Activated naive CD4-positive, alpha-beta T cell treated with anti-CD3 and anti-CD28 coated beads, Interleukin-2, amount 50 U/mL, for 72 hours (primary cell): ENCODE measurements around the gene CLCNKA. TPM values are rescaled to one million over a fixed set of nuclear protein-coding genes. Genes with fewer than 3 reads are reported as not detected.
"Not testable (repeated sequence)": the region's sequence is repeated elsewhere in the genome, so short reads cannot be mapped to it uniquely, and the experiment has no call there.

Experiments used
- ATAC-seq, 2 donors: fragments of 150-1000 bp; cut with Tn5 transposase; 2 replicates each; pipeline ENCODE4 v1.10.0; 2021; ENCODE audit warnings: mild to moderate bottlenecking in 2 of 2, moderate library complexity in 2 of 2
- DNase-seq, 2 donors: peaks; one replicate each; pipeline ENCODE4 v3.0.0; 2021 to 2022; ENCODE audit warnings: low spot score in 2 of 2
- H3K27ac Mint-ChIP-seq, 2 donors: one replicate each; pipeline ENCODE4 v1.8.0; 2022; ENCODE audit warnings: mild to moderate bottlenecking in 2 of 2, mixed read lengths in 2 of 2
- H3K36me3 Mint-ChIP-seq, 2 donors: one replicate each; pipeline ENCODE4 v1.8.0; 2022; ENCODE audit warnings: mixed read lengths in 2 of 2
- H3K9me3 Mint-ChIP-seq, 2 donors: one replicate each; pipeline ENCODE4 v1.8.0; 2022; ENCODE audit warnings: mixed read lengths in 2 of 2
- total RNA-seq, 2 donors: library from RNA; stranded (reverse); gene quantifications; one replicate each; pipeline ENCODE4 v1.2.3, GENCODE V29; 2022

The CLCNKA gene
- total RNA-seq, 2 donors from 2014 or later, result 0.37 TPM; not detected in 1

DNA sequence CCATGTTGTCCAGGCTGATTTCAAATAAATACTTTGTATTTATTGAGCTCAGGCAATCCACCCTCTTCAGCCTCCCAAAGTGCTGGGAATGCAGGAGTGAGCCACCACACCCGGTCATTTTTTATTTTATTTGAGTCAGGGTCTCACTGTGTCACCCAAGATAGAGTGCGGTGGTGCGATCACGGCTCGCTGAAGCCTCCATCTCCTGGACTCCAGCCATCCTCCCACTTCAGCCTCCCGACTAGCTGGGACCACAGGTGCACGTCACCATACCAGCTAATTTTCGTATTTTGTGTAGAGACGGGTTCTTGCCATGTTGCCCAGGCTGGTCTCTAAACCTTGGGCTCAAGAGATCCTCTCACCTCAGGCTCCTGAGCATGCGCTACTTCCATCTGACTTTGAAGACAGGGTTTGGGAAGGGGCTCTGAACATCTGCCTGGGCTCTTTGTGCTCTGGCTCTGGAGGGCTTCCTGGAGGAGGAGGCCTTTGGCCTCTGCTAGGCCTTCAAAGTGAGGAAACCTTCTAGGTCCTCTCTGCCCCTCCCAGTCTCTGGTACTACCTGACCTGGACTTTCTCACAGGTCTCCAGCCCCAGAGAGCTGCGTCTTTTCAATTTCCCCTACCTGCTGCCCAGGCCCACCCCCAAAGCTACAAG, 9.8 kb upstream of the CLCNKA start:
- DNase-seq (no peak), ATAC-seq (no peak)
- no peak overlapping the region for H3K27ac Mint-ChIP-seq
- no peaks in the 10 kb centered on the region for H3K9me3 Mint-ChIP-seq
- H3K36me3 Mint-ChIP-seq, result no peaks in the 10 kb centered on the region

- ATAC-seq (peak; percentile 48 to 56), DNase-seq (no peak)
- H3K9me3 Mint-ChIP-seq, result no peaks in the 10 kb centered on the region
- peak overlapping the region in 1 of 2 donors; percentile 44 for H3K27ac Mint-ChIP-seq
- H3K36me3 Mint-ChIP-seq, result no peaks in the 10 kb centered on the region
Observed at GRCh38 chr1:16012590-16013219, 9.1 kb upstream of the CLCNKA start.

- no peaks in the 10 kb centered on the region for H3K9me3 Mint-ChIP-seq
- DNase-seq, result peak in 1 of 2 donors; percentile 42
- H3K27ac Mint-ChIP-seq, result peak overlapping the region in 1 of 2 donors; percentile 4
- peak; percentile 68 to 77 for ATAC-seq
- no peaks in the 10 kb centered on the region for H3K36me3 Mint-ChIP-seq
Observed at GRCh38 chr1:16013220-16013907, 8.5 kb upstream of the CLCNKA start.

DNA sequence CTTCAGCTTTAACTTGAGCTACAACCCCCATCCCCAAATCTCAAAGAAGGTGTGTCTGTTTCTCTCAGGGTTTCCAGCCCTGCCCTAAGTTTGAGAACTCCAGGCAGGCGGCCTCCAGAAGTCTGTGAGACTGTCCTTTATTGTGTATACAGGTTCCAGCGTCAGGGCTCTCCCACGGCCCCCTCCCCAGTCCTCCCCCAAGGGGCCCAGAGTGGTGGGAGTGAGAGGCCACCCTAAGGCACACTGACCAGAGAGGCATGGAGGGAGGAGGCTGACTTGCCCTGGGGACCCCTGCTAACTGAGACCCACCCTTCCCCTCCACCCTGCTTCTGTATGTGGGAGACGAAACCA, 8.0 kb upstream of the CLCNKA start:
- Mint-ChIP-seq H3K27ac (no peak overlapping the region), H3K9me3 (no peaks in the 10 kb centered on the region), H3K36me3 (no peaks in the 10 kb centered on the region)
- ATAC-seq (no peak), DNase-seq (no peak)

DNA sequence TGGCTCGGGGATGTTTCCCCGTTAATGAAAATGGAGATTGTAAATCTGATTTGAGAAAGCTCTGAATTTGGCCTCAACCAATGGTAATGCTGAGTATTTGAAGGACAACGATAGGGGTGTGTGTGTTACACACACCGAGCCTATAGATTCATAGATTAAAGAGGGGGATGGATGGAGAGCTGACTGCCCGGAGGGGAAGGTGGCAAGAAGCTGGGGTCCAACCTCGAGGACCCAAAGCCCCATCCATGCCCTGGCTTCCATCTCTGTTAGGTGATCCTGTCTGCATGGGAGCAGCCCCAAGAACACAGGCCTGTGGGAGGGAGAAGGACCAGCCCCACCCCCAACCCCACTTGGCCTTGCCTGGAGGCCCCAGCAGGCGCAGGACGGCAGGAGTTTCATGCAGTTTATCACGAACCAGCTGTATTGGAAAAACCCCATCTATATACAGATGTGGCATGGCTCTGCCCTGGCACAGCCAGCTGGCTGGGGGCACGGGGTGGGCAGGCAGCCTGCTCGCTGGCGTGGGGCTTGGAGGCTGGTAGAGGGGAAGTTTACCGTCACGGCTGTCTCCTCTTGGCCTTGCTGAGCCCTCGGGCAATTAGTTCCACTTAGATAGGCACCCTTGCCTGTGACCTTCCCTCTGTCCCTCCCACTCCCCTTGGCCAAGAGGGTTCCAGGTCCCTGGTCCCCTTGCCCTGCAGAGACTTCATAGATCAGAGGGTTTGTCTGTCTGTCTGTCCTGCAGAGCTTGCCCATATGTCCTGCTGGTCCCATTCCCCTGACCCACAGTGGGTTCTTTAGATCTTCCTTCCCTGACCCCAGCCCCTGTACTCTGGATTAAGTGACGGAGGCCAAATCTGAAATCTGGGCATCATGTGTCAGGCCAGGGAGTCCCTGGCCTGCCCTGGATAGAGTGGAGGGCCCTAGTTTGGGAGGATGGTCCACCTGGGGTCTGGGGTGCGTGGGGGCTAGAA, 7.0 kb upstream of the CLCNKA start:
- Mint-ChIP-seq H3K27ac (peak overlapping the region in 1 of 2 donors; percentile 36), H3K9me3 (no peaks in the 10 kb centered on the region), H3K36me3 (no peaks in the 10 kb centered on the region)
- ATAC-seq (no peak), DNase-seq (no peak)

DNA sequence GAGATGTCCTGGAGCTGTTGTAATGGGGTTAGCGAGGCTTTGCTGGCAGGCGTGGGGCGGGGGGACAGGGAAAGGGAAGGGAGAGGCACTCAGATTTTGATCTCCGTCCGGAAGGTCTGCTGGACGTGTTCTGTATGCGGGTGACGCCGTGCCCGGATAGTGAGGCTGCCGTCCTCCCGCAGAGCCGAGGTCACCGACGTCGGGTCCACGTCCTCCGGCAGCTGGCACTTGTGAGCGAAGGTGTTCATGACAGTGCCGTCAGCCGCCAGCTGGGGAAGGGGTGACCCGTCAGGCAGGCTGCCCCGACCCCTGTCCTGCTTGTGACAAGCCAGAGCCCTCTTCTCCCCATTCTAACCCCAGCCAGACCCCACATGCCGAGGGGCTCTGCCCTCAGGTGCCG, 6.3 kb upstream of the CLCNKA start:
- ATAC-seq (no peak), DNase-seq (no peak)
- Mint-ChIP-seq H3K27ac (no peak overlapping the region), H3K36me3 (no peaks in the 10 kb centered on the region), H3K9me3 (no peaks in the 10 kb centered on the region)

DNA sequence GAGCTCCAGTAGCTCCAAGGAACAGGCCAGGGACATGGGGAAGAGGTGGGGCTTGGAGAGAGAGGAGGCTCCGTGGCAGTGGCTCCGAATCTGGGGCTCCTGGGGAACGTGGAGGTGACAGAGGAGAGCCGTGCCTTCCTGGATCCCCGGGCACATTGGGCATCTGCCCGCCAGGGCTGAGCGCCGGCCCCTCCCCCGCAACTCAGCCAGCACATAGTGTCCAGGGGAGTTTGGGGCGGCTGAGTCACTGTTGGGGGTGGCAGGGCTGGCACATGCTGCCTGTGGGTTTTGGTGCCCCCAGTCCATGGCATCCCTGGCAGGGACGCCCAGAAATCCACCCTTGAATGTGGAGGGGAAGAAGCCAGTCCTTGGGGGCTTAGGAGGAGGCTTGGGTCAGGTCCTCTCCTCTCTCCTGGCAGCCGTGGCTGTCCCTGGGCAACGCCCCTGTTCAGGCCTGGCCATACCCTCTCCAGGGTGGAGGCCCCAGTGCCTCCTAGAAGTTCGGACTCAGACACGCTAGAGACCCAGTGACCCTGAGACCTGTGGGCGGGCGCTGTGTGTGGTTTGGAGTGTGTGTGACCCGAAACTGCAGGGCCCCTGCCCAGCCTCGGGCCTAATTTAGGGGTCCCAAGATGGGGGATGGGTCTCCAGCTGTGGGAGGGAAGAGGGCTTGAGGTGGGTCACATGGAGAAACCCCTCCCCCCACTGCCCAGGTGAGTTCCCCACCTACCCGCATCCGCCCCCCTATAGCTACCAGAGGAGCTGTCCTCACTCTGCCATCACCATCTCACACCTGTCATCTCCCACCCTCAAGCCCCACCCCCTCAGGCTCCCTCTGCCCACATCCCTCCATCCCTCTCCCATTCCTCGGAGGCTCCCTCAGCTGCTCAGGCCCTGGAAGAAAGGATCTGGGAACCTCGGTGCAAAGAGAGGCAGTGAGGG, 5.6 kb upstream of the CLCNKA start:
- DNase-seq, result no peak
- no peak for ATAC-seq
- no peaks in the 10 kb centered on the region for H3K36me3 Mint-ChIP-seq

DNA sequence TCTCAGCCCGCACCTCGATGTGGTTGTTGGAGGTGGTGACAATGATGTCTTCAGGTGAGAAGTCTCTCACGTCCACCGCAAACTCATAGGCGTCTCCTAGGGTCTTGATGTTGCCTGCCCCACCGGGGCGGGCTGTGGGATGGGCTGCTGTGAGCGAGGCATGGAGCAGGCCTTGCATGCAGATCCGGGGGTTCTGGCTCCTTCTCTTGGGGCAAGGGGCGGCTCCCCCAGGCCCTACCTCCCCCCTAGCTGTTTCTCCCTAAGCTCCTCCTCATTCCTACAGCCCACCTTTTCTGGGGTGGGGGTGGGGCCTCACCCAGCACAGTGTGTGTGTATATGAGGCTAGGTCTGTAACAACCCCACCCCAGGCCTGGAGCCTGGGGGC, 4.8 kb upstream of the CLCNKA start:
- no peaks in the 10 kb centered on the region for H3K9me3 Mint-ChIP-seq
- no peak for ATAC-seq
- H3K27ac Mint-ChIP-seq, result no peak overlapping the region
- no peak for DNase-seq
- H3K36me3 Mint-ChIP-seq, result no peaks in the 10 kb centered on the region

More for the DNA sequence above, 5.6 kb upstream of the CLCNKA start:
- Mint-ChIP-seq H3K9me3 (no peaks in the 10 kb centered on the region), H3K27ac (no peak overlapping the region)

DNA sequence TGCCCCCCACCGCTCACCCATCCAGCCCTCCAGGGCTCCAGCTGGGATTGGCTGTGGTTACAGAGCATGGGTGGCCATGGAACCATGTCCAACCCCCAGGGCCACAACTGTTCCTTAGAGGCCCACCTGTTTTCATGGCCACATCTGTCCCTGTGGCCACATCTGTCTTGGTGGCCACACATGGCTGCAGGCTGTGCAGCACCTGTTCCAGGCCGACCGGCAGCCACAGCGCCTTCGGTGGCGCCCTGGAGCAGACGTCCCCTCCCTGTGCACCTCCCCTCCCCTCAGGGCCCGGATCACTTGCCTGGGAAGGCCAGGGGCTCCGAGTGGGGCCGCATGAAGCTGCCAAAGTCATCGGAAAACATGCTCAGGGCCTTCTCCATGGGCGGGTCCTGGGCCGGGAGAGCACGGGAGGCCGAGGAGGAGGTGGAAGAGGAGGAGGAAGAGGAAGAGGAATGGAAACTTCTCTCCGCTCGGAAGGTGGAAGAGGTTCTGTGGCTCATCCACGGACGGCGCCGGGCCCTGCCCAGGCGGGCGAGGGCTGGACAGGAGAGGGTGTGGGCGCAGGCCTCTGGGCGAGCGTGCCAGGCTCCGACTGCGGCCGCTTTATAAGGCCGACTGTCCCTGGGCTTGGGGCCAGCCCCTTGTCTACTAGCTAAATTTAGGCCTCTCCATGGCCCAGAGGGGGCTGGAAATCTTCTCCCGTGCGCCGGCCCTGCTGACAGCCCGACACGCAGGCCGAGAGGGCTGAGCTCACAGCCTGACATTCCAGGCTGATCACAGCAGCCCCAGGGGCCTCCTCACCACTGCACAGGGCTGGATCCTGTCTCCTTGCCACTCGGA, 4.2 kb upstream of the CLCNKA start, which contains the start of gene HSPB7:
TSS of gene HSPB7 (minus strand) at position 583 of the 843 bp plus-strand sequence. CDS start at position 503, 80 bp downstream.
- no peak for ATAC-seq
- no peaks in the 10 kb centered on the region for H3K36me3 Mint-ChIP-seq
- no peak for DNase-seq
- no peaks in the 10 kb centered on the region for H3K9me3 Mint-ChIP-seq
- H3K27ac Mint-ChIP-seq, result peak within 1 kb of the TSS in 1 of 2 donors; percentile 62

GRCh38 chr1:16018308-16018707, 3.5 kb upstream of the CLCNKA start:
- Mint-ChIP-seq H3K27ac (no peak overlapping the region), H3K36me3 (no peaks in the 10 kb centered on the region), H3K9me3 (no peaks in the 10 kb centered on the region)
- no peak for ATAC-seq
- DNase-seq, result no peak

- H3K27ac Mint-ChIP-seq, result peak overlapping the region in 1 of 2 donors; percentile 62
- ATAC-seq (no peak), DNase-seq (no peak)
- no peaks in the 10 kb centered on the region for H3K9me3 Mint-ChIP-seq
- H3K36me3 Mint-ChIP-seq, result no peaks in the 10 kb centered on the region
Observed at GRCh38 chr1:16018749-16019643, 2.8 kb upstream of the CLCNKA start.

DNA sequence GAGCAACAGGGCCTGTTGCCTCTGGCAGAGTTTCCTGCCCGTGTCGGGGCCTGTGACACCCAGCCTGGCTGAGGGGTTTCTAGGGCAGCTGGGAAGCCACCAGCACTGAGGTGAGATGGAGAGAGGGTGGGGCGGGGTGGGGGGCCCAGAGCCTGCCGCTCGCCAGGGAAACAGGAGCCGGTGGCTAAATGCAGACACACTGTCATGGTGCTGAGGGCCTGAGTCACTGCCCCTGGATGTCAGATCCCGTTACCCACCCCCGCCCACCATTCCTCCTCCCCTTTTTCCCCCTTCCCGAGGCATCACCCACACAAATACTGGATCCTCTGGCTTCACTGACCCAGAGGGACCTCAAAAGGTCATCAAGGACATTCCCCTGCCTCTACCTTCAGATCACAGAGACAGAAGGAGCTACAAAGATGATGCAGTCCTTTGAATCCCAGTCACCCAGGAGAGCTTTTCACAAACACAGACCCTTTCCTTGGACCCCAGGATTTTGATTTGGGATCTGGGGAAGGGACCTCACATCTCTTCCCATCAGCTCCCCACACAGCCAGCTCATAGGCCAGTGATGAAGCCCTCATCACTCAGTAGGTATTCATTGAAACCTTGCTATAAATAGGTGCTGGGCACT, 2.1 kb upstream of the CLCNKA start:
- Mint-ChIP-seq H3K9me3 (no peaks in the 10 kb centered on the region), H3K36me3 (no peaks in the 10 kb centered on the region), H3K27ac (peak overlapping the region in 1 of 2 donors; percentile 62)
- ATAC-seq (no peak), DNase-seq (no peak)

DNA sequence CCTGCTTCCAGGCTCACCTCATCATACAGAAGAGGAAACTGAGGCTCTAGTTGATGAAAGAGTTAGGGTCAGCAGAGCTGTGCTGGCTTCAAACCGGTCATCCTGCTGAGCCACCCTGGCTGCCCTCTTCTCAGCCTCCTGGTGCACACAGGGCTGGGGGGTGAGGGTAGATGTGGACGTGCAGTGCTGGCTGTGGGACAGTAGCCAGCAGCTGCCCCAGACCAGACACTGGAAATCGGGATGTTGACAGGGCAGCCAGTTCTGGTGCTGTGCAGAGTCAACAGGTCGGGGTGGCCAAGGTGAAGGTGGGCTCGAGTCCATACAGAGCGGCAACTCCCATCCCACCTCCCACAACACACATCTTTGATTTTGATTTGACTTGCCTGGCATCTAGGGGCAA, 1.5 kb upstream of the CLCNKA start:
- Mint-ChIP-seq H3K27ac (no peak overlapping the region), H3K9me3 (no peaks in the 10 kb centered on the region), H3K36me3 (no peaks in the 10 kb centered on the region)
- ATAC-seq (no peak), DNase-seq (no peak)

DNA sequence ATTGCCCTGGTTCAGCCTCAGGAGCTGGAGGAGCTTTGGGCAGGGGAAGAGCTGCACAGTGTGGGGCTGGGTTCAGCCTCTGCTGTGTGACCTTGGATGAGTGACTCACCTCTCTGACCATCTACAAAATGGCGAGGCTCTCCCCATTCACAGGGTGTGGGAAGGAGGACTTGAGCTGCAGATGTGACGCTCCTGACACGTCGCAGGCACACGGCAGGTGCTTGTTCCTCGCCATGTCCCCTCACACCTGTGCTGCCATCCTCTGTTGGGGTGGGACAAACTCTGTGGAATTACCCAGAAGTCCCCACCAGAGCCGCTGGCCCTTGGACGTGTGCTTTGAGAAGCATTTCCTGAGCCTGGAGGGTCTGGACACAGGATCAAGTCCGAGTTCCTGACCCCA, 958 bp upstream of the CLCNKA start:
- ATAC-seq, H3K36me3 Mint-ChIP-seq, H3K27ac Mint-ChIP-seq, H3K9me3 Mint-ChIP-seq, DNase-seq: not testable (repeated sequence)
